ENCODE results near the gene FERMT2.

The FERMT2 gene

GRCh38 chr14:52824462-52824861 lies 126.4 kb downstream of the FERMT2 start:
- DNase-seq (ENCODE audit: low spot score) = no peak

DNA sequence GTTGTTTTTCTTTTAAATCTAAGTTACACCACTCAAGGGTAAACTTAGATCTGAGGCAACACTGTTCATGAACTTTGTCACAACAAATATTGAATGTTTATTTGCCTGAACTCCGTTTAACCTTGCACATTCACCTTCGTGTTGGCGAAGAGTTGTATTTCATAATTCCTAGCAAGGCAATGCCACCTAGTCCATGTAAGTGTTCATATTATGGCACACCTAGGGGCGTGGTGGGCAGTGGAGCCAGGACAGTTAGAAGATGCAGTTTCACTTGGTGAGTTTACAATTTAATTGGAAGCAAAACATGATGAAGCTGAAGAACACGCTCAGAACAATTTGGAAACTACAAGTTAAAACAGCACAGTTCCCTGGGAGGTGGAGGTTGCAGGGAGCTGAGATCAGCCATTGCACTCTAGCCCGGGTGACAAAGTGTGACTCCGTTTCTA lies 129.0 kb downstream of the FERMT2 start:
- DNase-seq (ENCODE audit: low spot score) = no peak

DNA sequence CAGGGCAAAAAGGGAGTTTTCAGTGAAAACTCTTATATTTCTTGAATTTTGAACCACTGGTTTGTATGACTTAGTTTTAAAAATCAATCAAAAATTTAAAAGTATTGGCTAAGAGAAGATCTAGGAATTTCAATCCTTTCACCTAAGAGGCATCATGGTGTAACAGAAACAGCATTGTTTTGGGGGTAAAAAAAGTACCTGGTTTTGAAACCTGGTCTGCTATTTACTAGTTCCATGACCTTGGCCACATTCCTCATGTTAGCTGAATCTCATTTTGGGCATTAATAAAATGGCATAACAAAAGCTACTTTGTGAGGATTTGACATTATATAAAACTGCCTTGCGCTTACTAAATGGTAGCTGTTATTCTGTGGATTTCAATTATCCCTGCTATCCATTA lies 142.7 kb downstream of the FERMT2 start:
- DNase-seq (ENCODE audit: low spot score) = no peak
